ENCODE data around the gene MAP4K2.

The MAP4K2 gene

GRCh38 chr11:64796757-64797541 lies 6.1 kb downstream of the MAP4K2 start:
- no peak for TF ChIP-seq CTCF (IDR thresholded peaks at IDR 0.05)

GRCh38 chr11:64796047-64796756 lies 6.8 kb downstream of the MAP4K2 start:
- no peak for TF ChIP-seq CTCF (IDR thresholded peaks at IDR 0.05)

- TF ChIP-seq CTCF (IDR thresholded peaks at IDR 0.05): no peak
These were observed 8.5 kb downstream of the MAP4K2 start for GRCh38 chr11:64794526-64794925.

- TF ChIP-seq CTCF (IDR thresholded peaks at IDR 0.05): no peak
These were observed 9.5 kb downstream of the MAP4K2 start for GRCh38 chr11:64793271-64794160.

- TF ChIP-seq CTCF (IDR thresholded peaks at IDR 0.05): no peak
These were observed 10.5 kb downstream of the MAP4K2 start for GRCh38 chr11:64792482-64792881.

- TF ChIP-seq CTCF (IDR thresholded peaks at IDR 0.05): no peak
These were observed 11.2 kb downstream of the MAP4K2 start for GRCh38 chr11:64791781-64792291.
